ENCODE measurements around the gene PRUNE1.

- TF ChIP-seq CTCF (IDR thresholded peaks at IDR 0.05): peak in 4 of 6 experiments; percentile 20 to 58 (median 53)
- peak; percentile 61 to 79 for TF ChIP-seq POLR2A (IDR thresholded peaks at IDR 0.05)
Observed at GRCh38 chr1:151006327-151007052, 1.8 kb upstream of the PRUNE1 start, which contains the start of gene MINDY1.

All from Peyer's patch (tissue), 4 donors.